Measurements from ENCODE around the gene C6orf89.

The C6orf89 gene

DNA sequence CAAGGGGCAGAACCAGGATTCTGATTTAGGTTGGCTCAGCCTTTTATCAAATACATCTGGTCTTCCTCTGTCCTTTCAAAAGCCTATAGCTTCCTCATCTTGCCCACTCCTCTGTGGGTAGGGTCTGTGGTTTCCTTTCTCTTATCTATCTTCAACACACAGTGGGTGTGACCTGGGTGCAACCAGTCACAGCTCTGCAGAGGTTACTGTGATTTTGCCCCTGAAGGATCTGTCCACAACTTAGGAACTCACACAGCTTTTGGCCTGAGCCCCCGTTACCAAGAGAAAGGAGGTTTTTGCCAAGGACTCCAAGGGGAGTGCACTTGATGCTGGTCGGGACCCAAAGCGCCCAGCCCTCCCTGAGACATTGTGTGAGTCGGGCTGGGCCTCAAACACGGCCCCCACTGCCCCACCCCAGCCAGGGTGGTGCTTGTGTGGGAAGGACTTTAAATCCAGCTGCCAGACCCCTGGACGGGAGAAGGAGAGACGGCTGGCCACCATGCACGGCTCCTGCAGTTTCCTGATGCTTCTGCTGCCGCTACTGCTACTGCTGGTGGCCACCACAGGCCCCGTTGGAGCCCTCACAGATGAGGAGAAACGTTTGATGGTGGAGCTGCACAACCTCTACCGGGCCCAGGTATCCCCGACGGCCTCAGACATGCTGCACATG is 68.6 kb downstream of the C6orf89 start, which contains the start of gene PI16:
TSS of gene PI16 (plus strand) at position 477 of the 670 bp plus-strand sequence. CDS start at position 500, 23 bp downstream.
- no peak for DNase-seq

GRCh38 chr6:36955136-36955535 is 69.4 kb downstream of the C6orf89 start:
- no peak for DNase-seq

DNA sequence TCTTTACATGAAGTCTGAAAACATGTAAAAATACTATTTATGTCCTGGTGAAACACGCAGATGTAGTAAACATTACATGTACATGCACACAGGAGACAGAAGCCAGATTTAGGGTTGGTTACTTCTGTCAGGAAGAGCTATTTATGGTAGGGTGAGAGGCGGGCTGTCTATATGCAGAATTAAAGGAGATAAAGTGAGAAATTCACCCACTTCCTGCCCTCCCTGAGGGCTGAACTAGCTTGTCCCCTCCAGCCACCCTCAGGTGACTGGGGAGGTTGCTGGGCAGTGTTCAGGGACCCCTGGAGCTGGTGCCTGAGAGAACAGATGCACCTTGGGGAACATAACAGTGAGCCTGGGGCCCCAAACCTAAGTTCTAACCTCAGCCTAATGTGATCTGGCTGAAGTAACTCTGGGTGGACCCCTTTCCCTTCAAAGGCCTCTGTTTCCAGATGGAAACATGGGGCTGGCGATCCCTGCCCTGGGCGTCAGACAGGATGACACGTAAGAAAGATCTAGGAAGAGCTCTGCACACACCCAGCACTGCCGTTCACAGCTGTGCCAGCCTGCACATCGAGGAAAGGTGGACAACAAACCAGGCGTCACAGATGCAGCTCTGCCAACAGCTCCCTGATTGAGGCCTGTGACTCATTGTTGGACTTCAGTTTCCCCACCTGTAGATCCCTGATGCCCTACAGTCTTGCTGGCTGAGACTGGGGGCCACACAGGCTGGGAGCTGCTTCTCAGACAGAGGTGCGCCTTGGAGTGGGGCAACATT is 70.1 kb downstream of the C6orf89 start:
- DNase-seq, result no peak

DNA sequence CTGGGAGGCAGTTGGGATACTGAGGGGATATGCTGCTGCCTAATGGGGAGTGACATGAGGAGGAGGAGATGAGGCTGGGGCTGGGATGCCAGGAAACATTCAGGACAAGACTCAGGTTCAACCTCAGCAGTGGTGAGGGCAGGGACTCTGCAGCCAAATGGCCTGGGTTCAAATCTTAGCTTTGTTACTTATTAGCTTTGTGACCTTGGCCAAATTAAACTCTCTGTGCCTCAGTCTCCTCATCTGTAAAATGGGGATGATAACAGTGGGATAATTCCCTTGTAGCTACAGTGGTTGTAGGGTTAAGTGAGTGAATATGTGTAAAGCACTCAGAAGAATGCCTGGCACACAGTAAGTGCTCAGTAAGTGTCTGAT is 70.7 kb downstream of the C6orf89 start:
- DNase-seq, result no peak

GRCh38 chr6:36957773-36958271 is 72.1 kb downstream of the C6orf89 start:
- DNase-seq, result no peak

DNA sequence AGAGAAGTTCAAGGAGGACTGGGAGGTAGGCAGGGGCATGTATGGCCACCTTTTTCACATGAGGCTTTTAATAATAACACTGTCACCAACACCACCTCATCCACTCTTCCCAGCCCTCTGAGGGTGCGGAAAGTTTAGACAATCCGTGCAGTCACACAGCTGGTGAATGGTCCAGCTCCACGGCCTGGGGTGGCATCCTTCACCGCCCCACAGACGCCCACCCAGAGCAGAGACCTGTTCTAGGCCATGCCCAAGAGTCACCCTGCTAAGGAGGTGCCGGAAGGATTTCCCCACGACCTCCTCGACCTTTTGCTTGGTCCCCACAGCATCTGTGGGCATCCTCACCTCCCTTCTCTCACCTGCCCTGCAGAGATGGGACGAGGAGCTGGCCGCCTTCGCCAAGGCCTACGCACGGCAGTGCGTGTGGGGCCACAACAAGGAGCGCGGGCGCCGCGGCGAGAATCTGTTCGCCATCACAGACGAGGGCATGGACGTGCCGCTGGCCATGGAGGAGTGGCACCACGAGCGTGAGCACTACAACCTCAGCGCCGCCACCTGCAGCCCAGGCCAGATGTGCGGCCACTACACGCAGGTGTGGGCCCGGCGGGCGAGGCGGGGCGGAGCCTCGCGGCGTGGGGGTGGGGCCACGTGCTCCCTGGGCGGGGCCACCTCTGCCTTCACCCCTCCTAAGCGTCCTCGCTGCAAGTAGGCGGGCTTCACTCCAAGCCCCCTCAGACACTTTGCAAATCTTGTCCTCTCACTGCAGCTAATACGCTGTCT is 73.2 kb downstream of the C6orf89 start:
- DNase-seq, result no peak

DNA sequence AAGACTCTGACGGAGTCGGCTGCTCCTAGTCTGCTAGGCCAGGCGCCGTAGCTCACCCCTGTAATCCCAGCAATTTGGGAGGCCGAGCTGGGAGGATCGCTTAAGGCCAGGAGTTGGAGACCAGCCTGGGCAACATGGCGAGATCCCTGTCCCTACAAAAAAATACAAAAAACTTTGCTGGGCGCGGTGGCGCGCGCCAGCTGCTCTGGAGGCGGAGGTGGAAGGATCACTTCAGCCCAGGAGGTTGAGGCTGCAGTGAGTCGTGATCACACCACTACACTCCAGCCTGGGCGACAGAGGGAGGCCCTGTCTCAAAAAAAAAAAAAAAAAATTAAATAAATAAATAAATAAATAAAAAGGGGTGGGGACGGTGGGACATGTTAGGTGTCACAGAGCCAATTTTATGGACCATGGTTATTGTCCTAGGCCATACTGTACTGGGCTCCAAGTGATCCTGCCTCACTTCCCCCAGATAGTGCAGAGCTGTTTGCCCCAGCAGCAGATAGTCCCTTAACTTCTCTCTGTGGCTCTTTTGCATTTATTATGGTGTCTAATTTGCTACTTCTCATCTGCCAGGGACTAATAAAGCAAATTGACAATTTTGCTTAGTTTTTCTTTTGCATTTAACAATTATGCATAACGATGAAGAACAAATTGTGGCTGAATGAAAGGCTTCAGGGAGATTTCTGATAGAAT is 74.0 kb downstream of the C6orf89 start:
- no peak for DNase-seq

DNA sequence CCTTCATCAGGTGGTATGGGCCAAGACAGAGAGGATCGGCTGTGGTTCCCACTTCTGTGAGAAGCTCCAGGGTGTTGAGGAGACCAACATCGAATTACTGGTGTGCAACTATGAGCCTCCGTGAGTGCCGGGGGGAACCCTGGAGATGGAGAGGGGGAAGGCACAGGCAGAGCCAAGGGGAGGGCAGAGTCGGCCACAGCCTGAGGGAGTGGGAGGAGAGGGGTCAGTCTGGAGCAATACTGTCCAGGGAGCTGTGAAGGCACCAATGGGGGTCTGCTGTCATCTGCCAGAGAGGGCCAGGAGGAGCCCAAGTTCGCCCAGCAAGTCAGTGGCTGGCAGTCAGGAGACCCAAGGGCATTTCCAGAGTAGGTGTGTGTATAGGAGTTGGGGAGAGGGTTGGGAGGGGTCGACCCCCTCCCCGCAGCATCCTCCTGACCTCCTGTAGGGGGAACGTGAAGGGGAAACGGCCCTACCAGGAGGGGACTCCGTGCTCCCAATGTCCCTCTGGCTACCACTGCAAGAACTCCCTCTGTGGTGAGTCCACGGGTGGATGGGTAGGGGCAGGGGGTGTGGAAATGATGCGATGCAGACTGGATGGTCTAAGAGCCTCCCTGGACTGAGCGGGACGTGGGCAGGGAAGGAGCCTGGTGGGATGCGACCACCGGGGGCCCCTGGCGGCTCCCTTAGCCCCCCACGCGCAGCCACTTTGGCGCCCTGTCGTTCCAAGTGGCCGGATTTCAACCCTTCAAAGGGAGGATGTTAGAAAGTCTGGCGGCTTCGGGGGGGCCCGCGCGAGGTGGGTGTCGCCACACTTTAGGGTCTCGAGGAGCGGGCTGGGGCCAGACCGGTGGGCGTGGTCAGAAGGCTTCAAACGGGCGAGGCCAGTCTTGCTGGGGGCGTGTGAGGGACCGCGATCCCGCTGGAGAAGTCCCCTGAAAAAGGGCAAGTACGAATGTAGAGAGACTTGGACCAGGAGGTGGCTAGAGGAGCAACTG is 76.0 kb downstream of the C6orf89 start:
- DNase-seq, result no peak

DNA sequence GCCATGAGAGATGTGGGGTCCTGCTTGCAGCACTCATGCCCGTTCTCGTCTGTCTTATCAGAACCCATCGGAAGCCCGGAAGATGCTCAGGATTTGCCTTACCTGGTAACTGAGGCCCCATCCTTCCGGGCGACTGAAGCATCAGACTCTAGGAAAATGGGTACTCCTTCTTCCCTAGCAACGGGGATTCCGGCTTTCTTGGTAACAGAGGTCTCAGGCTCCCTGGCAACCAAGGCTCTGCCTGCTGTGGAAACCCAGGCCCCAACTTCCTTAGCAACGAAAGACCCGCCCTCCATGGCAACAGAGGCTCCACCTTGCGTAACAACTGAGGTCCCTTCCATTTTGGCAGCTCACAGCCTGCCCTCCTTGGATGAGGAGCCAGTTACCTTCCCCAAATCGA is 77.1 kb downstream of the C6orf89 start:
- DNase-seq, result peak; percentile 9

DNA sequence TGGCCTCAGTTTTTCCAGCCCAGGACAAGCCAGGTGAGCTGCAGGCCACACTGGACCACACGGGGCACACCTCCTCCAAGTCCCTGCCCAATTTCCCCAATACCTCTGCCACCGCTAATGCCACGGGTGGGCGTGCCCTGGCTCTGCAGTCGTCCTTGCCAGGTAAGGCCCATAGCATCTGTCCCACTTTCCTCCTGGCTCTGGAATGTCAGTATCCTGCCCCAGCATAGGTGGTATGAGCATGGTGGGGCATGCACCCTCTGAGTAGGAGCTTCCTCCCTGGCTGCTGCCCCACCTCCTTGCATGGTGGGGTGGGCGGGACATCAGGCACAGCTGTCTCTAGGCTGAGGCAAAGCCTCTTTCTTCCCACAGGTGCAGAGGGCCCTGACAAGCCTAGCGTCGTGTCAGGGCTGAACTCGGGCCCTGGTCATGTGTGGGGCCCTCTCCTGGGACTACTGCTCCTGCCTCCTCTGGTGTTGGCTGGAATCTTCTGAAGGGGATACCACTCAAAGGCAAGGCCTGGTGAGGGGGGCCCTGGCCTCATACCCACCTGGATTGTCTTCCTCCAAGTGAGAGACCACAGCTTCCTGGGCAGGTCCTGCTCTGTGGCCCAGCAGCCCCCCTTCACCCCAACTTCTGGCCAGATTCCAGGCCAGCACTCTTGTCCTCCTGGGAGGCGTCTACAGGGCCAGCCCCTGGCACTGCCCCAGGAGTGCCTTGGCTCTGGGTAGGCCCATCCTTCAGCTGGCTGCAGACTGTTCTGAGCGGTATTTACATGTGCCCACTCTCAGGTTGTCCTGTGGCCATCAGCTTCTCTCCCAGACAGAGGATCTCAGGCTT is 77.9 kb downstream of the C6orf89 start:
- no peak for DNase-seq

GRCh38 chr6:36964349-36964748 is 78.6 kb downstream of the C6orf89 start:
- no peak for DNase-seq

- no peak for DNase-seq
These were observed 79.2 kb downstream of the C6orf89 start for GRCh38 chr6:36964908-36965307.

DNA sequence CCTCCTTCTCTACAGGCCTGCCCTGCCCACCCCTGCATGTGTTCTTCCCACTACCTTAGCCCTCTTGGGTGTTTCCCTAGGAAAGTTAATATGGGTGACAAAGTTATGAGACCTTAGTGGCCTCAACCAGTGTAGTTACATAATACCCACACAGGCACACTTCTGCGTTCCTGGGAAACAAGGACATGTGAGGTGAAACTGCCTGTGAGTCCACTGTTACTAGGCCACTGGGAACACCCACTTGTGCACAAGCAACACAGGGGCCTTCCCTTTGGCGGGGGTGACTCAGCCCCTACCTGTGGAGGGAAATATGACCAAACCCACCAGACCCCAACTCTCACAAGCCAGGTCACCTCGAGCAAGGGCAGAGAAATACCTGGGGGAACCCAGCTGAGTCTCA is 81.5 kb downstream of the C6orf89 start:
- no peak for DNase-seq

GRCh38 chr6:36967757-36968156 is 82.0 kb downstream of the C6orf89 start:
- no peak for DNase-seq

GRCh38 chr6:36968266-36968977 is 82.7 kb downstream of the C6orf89 start:
- no peak for DNase-seq

GRCh38 chr6:36969240-36969691 is 83.5 kb downstream of the C6orf89 start:
- no peak for DNase-seq

GRCh38 chr6:36969988-36970891 is 84.5 kb downstream of the C6orf89 start:
- DNase-seq, result no peak

Data from DMS 273 treated with DMSO at 0.1 percent for 48 hours (cell line).